GM20000 (cell line): Measurements from ENCODE around the gene INHBB.

ENCODE experiments used
- DNase-seq: peaks from one replicate; pipeline ENCODE4 v3.0.0; 2012; ENCODE audit warnings: low spot score
- TF ChIP-seq, protein P1 (sequence below): IDR thresholded peaks from 2 replicates; pipeline ENCODE4 v1.5.1; 2012; ENCODE audit warnings: mild to moderate bottlenecking, control low read depth; ENCODE audit errors: extremely low read depth, missing control alignments

The INHBB gene

DNA sequence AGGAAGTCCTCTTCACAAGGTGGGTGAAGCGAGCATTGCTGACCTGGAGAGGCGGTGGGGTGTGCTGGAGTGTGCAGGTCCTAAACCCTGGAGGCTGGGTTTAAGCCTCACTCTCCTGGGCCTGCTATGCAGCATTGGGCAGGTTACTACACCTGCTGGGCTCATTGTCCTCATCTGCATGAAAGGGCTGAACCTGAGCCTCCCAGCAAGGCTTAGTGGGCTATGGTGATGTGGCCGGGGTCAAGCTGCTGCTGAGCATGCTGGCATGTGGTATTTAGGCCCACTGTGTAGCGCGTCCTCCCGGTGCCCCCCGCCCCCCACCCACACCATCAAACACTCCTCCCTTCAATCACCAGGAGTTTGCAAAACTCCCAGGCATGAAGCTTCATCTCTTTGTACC lies 37.3 kb downstream of the INHBB start:
- TF ChIP-seq, protein P1, sequence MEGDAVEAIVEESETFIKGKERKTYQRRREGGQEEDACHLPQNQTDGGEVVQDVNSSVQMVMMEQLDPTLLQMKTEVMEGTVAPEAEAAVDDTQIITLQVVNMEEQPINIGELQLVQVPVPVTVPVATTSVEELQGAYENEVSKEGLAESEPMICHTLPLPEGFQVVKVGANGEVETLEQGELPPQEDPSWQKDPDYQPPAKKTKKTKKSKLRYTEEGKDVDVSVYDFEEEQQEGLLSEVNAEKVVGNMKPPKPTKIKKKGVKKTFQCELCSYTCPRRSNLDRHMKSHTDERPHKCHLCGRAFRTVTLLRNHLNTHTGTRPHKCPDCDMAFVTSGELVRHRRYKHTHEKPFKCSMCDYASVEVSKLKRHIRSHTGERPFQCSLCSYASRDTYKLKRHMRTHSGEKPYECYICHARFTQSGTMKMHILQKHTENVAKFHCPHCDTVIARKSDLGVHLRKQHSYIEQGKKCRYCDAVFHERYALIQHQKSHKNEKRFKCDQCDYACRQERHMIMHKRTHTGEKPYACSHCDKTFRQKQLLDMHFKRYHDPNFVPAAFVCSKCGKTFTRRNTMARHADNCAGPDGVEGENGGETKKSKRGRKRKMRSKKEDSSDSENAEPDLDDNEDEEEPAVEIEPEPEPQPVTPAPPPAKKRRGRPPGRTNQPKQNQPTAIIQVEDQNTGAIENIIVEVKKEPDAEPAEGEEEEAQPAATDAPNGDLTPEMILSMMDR, result no peak
- DNase-seq, result no peak

DNA sequence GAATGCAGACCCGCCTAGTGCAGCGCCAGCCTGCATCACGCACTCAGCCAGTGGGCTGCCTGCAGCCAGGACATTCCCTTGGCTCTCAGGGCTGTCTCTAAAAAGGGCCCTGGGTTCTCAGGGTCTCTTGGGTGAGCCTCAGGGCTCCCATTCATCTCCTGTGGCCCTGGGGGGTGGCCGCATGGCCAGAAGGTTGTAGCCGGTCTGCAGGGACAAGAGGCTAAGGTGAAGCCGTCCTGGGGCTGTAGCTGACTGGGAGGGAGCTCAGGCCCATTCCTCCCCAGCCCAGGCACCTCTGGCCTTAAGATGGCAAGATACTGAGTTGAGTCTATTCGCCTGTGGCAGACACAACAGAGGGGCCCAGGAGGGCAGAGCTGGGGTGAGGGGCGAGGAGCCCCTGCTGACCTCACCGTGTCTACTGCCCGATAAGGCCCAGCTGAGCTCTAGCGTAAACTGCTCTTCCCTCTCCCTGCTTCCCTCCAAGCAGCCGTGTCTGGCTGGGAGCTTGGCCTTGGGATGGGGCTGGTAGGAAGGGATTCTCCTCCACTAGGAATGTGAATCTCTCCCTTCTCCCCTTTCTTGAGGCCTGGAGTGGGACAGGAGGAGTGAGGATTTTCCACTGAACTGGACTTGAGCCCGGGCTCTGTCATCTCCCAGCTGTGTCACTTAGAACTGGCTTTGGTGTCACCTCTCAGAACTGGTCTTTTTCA lies 37.9 kb downstream of the INHBB start:
- TF ChIP-seq, protein P1, result no peak
- DNase-seq, result no peak

DNA sequence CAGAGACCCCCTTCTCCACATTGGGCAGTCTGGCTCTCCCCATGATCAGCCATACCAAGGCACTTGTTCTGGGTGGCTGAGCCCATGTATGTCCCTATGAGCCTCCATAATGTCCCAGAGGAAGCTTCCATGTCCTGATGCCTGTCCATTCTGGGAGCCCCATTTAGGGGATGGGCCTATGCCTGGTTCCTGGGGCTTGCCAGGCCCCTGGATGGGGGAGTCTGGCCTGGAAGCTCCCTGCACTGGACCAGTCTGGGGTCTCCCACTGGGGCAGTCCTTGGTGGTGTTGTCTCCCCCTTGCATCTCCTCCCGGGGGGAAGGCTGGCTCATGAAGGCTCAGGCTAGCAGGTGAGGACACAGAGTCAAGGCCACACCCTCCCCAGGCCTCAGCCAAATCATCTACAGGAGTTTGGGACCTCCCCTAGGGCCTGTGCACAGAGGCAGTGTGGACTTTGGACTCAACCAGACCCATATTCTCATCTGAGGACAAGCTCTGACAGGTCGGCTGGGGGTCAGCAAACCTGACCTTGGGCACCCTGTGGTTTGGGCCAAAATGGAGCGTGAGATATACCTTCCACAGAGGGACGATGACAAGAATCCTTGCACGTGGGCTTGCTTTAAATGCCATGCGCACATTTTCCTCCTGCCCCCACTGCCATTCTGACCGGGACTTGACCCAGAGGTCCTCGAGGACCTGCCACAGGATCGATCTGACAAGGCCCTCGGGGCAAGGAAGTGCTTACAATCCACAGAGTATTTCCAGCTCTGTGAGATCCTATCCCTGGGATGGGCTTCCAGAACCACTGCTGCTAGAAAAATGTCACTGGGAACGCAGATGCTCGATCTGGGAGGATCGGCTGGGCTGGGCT lies 38.8 kb downstream of the INHBB start:
- no peak for DNase-seq
- TF ChIP-seq, protein P1, result no peak

DNA sequence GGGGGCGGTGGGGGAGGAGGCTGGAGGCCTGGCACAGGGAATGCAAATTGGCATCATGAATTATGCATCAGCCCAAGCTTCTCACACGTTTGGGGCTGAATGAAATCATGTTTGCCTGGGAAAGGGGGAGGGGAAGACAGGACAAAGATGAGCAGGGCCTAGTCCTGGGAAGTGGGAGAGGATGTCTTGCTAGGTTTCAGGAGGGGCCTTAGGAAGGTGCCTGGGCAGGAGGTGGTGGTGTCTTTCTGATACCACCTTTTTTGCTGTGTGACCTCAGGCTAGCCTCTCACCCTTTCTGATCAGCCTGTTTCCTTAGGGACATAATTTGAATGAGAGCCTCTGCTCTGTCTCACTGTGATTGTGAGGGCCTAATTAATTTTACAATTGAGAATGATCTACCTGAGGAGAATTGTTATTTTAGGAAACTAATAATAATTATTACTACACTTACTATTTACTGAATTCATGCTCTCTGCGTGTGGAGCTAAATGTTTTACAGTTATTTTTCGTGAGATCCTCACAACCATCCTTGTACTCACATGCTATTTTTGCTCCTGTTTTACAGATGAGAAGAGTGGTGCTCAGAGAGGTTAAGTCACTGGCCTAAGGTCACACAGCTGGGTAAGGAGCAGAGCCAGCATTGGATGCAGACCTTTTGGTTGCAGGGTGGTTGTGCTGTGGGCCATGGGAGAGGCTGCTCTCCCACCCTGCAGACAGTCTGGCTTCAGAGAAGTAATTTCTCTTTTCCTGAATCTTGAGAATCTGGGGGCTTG lies 39.6 kb downstream of the INHBB start:
- no peak for DNase-seq

DNA sequence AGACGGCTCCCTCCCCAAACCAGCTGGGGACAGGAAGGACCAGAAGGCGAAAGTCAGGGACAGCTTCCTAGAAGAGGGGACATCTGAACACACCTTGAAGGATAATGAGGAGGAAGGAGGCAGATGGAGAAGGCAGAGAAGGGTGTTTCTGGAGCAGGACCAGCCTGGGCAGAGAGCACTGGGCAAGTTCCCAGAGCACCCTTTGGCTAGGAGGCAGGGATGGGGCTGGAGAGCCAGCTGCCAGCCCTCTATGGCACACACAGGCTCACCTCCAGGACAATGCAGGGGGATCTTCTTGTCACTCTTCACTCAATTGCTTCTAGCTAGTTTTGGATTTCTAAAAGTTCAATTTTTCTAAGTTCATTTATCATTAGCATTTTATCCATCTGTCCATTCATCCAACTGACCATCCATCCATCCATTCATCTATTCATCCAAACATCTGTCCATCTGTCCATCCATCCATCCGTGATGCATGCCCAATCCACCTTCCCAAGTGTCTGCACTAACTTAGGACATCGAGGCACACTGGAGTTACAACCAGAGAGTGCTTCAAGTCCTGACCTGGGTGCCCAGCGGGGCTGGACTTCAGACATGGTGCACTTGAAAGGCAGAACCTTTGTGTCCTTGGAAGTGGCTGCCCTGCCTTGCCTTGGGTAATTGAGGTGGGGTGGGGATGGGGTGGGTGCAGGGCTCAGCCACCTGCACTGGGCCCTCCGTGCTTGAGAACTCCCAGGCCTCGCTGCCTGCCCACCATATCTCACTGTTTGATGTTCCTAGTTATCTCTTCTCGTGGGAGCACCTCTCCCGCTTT lies 42.5 kb downstream of the INHBB start:
- TF ChIP-seq, protein P1, result no peak

More for the DNA sequence above, 39.6 kb downstream of the INHBB start:
- TF ChIP-seq, protein P1, result no peak

DNA sequence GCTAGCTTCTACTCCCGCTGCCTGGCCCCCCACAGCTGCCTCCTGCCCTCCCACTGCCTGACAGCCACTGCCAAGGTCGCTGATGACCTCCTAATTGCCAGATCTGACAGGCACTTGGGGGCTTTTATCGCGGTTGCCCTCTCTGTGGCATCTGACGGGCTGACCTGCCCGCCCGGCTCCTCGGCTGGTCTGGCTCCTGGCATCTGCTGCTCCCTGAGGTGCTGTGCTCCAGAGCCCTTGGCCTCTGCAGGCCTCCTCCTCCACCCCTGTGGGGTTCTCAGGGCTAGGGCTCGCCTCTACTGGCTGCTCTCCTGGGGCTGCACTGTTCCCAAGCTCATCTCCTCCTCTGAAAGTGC lies 43.1 kb downstream of the INHBB start:
- no peak for DNase-seq
- TF ChIP-seq, protein P1, result no peak

More for the DNA sequence above, 42.5 kb downstream of the INHBB start:
- no peak for DNase-seq
